Esophagus muscularis mucosa (tissue), 4 donors: Measurements from ENCODE around the gene MAD1L1. TPM values are rescaled to one million over a fixed set of nuclear protein-coding genes. Genes with fewer than 3 reads are reported as not detected.

Experiments
- DNase-seq: peaks from one replicate; pipeline ENCODE4 v3.0.0-alpha.2; 2017; ENCODE audit errors: extremely low spot score
- H3K27ac ChIP-seq, 4 donors: fragments of 200-600 bp; sonication (generic); replicated peaks in 1 of 4; 1 replicate in 3 of 4; 2 replicates in 1 of 4; pipeline ENCODE4 v1.5.1; 2016 to 2019; ENCODE audit warnings: mild to moderate bottlenecking in 1 of 4
- H3K27me3 ChIP-seq, 4 donors: fragments of 200-600 bp; sonication (generic); one replicate each; pipeline versions ENCODE4 v1.5.1 to v1.6.0; 2016 to 2019
- H3K36me3 ChIP-seq, 4 donors: fragments of 200-600 bp; sonication (generic); one replicate each; pipeline ENCODE4 v1.5.1; 2016 to 2019
- H3K4me1 ChIP-seq, 4 donors: fragments of 200-600 bp; sonication (generic); one replicate each; pipeline ENCODE4 v1.5.1; 2016 to 2019
- H3K4me3 ChIP-seq, 4 donors: fragments of 200-600 bp; sonication (generic); 1 replicate in 2 of 4; 2 replicates in 2 of 4; pipeline ENCODE4 v1.5.1; 2016 to 2019; ENCODE audit warnings: mild to moderate bottlenecking in 4 of 4, moderate library complexity in 1 of 4
- H3K9me3 ChIP-seq, 4 donors: fragments of 200-600 bp; sonication (generic); 1 replicate in 3 of 4; 2 replicates in 1 of 4; pipeline ENCODE4 v1.5.1; 2016 to 2019
- EP300 ChIP-seq: sonication (generic); formaldehyde crosslinking; IDR thresholded peaks from one replicate; pipeline ENCODE4 v1.6.1; 2017; ENCODE audit warnings: antibody characterized with exemption
- POLR2A ChIP-seq: fragments of 450-650 bp; IDR thresholded peaks from one replicate; pipeline ENCODE4 v1.6.1; 2017; ENCODE audit warnings: antibody characterized with exemption, moderate library complexity, mild to moderate bottlenecking, low read depth
- POLR2AphosphoS5 ChIP-seq, 2 donors: sonication (generic); formaldehyde crosslinking; IDR thresholded peaks; one replicate each; pipeline ENCODE4 v1.6.1; 2017; ENCODE audit warnings: antibody characterized with exemption in 2 of 2
- WGBS: methylation state at CpG from one replicate; pipeline ENCODE4 v1.1.5; 2018; 5-methylcytosine and 5-hydroxymethylcytosine counted together
- intact Hi-C: fragments of 100-400 bp; cut with DNase I; formaldehyde crosslinking; loops from one replicate; pipeline ENCODE4 v1.15.1; 2023
- total RNA-seq, 4 donors: library from RNA; depleted of rRNA; stranded (reverse); fragments of >200 nt; gene quantifications; one replicate each; pipeline versions ENCODE4 v1.1.0 to v1.2.1, GENCODE V29; 2016
- TF ChIP-seq, protein P1 (sequence below), 3 experiments: fragments of 200-600 bp in 2 of 3; fragments of 450-650 bp in 1 of 3; sonication (generic) in 2 of 3; IDR thresholded peaks; one replicate each; pipeline ENCODE4 v1.5.1; 2017 to 2019; ENCODE audit warnings: antibody characterized with exemption in 3 of 3, mild to moderate bottlenecking in 2 of 3, moderate library complexity in 1 of 3

Gene MAD1L1
- total RNA-seq, 4 donors from 2014 or later: 22.2 to 33.1 (median 29.5) TPM

GRCh38 chr7:1868516-1869165 is 364.1 kb downstream of the MAD1L1 start:
- TF ChIP-seq POLR2A (no peak), EP300 (no peak), POLR2AphosphoS5 (IDR thresholded peaks at IDR 0.05) (no peak)
- TF ChIP-seq, protein P1, sequence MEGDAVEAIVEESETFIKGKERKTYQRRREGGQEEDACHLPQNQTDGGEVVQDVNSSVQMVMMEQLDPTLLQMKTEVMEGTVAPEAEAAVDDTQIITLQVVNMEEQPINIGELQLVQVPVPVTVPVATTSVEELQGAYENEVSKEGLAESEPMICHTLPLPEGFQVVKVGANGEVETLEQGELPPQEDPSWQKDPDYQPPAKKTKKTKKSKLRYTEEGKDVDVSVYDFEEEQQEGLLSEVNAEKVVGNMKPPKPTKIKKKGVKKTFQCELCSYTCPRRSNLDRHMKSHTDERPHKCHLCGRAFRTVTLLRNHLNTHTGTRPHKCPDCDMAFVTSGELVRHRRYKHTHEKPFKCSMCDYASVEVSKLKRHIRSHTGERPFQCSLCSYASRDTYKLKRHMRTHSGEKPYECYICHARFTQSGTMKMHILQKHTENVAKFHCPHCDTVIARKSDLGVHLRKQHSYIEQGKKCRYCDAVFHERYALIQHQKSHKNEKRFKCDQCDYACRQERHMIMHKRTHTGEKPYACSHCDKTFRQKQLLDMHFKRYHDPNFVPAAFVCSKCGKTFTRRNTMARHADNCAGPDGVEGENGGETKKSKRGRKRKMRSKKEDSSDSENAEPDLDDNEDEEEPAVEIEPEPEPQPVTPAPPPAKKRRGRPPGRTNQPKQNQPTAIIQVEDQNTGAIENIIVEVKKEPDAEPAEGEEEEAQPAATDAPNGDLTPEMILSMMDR (IDR thresholded peaks at IDR 0.05): no peak
- no peaks in the 10 kb centered on the region for H3K27me3 ChIP-seq
- intact Hi-C loops: no loop called here
- no peak for DNase-seq
- 95% methylated on average over 12 of the region's 36 CpGs for WGBS
- H3K27ac ChIP-seq: no peak overlapping the region
- no peak overlapping the region for H3K4me3 ChIP-seq
- H3K36me3 ChIP-seq: no peaks in the 10 kb centered on the region
- no peaks in the 10 kb centered on the region for H3K4me1 ChIP-seq
- H3K9me3 ChIP-seq: no peaks in the 10 kb centered on the region

DNA sequence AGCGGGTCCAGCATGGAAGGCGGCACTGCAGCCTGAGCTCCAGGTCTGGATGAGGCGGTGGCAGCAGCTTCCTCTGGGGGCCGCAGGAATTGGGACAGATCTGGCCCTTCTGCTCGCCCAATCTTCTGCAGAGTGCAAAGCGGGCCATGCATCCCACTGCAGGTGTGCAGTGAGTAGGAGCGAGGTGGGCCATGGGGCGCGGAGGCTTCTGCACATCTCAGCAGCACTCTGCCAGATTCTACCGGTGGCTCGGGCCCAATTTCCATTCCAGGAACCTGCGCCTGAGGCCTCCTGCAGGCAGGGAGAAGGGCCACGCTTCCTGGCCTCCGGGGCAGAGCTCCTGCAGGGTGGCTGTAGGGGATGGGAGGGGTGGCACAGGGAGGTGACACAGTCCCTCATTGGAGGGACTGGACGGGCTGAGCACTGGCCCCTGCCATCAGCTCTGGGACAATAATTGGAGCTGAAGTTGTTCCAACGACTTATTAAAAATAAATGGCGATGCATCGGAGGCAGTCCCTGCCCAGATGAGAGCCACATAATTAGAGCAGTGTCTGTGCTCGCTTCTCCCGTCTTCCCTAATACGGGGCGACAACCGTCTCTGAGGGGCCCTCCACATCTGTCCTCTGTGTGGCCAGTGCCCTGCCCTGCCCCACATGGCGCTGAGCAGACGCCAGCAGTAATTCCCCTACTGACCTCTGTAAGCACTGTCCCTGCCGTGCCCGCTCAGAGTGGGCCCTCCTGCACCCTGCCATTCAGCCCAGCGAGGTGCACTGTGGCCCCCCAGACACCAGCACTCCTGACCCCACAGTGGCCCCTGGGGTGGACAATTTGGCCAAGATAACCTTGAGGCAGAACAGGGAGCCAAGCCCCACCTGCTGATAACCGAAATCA is 365.1 kb downstream of the MAD1L1 start:
- no peak for DNase-seq
- H3K27ac ChIP-seq: no peak overlapping the region
- intact Hi-C loops: no loop called here
- no peaks in the 10 kb centered on the region for H3K4me1 ChIP-seq
- 91% methylated on average over 21 of the region's 29 CpGs for WGBS
- no peaks in the 10 kb centered on the region for H3K36me3 ChIP-seq
- no peak overlapping the region for H3K4me3 ChIP-seq
- H3K27me3 ChIP-seq: no peaks in the 10 kb centered on the region
- no peaks in the 10 kb centered on the region for H3K9me3 ChIP-seq
- TF ChIP-seq POLR2AphosphoS5 (IDR thresholded peaks at IDR 0.05) (no peak), EP300 (no peak), POLR2A (no peak)
- TF ChIP-seq, protein P1 (IDR thresholded peaks at IDR 0.05): no peak

DNA sequence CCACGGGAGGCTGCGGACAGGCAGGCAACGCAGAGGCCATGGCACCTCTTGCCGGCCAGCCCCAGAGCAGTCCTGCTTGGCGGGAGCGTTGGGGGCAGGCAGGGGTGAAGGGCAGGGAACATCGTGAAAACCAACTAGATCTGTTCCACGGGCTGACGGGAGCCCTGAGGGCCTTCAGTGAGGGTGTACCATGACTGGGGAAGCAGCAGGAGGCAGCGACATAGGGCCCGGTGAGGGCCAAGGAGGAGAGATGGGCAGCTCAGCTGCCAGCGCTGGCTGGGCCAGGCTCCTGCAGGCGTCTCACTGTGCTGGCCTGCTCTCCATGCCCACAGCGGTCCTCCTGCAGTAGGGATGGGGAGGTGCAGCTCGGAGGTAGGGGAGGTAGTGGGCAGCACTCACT is 366.1 kb downstream of the MAD1L1 start:
- Histone ChIP-seq H3K27me3 (no peaks in the 10 kb centered on the region), H3K36me3 (no peaks in the 10 kb centered on the region), H3K4me3 (no peak overlapping the region), H3K4me1 (no peaks in the 10 kb centered on the region), H3K27ac (no peak overlapping the region), H3K9me3 (no peaks in the 10 kb centered on the region)
- intact Hi-C loops: no loop called here
- TF ChIP-seq POLR2A (no peak), EP300 (no peak), POLR2AphosphoS5 (IDR thresholded peaks at IDR 0.05) (no peak)
- TF ChIP-seq, protein P1 (IDR thresholded peaks at IDR 0.05): no peak
- 88% methylated on average over 12 of the region's 15 CpGs for WGBS
- DNase-seq: no peak

DNA sequence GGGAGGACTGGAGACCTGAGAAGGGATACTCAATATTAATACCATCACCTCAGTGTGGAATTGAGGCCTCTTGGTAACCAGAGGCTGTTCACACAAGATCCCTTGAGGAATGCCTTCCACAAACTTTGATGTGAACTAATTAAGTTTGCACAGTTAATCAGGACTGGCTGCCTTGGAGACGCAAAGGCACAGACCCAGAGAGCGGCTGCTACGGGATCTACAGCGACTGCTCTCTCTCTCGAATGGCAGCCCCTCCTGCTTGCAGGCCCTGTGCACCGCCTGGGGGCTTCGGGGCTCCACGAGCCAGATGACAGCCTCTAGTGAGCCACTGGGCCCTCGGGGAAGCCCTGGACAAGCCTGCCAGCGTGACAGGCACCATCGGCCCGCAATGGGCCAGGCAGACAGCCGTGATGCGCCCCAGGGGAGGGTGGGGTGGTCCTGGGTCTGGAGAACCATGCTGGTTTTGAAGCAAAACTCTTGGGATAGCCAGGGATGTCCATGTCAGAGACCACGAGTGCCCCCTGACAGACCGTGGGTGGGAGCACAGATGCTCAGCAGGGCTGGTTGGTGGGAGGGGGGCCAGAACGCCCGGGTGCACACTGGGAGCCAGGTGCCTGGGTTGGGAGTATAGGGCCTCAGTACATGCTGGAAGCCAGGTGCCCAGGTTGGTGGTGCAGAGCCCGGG is 367.0 kb downstream of the MAD1L1 start:
- H3K36me3 ChIP-seq: no peaks in the 10 kb centered on the region
- no peaks in the 10 kb centered on the region for H3K4me1 ChIP-seq
- WGBS: 83% methylated on average over 10 of the region's 19 CpGs
- no peaks in the 10 kb centered on the region for H3K27me3 ChIP-seq
- no peak for TF ChIP-seq EP300
- TF ChIP-seq POLR2A: no peak
- TF ChIP-seq POLR2AphosphoS5 (IDR thresholded peaks at IDR 0.05): no peak
- TF ChIP-seq, protein P1 (IDR thresholded peaks at IDR 0.05): no peak
- intact Hi-C loops: no loop called here
- no peak for DNase-seq
- no peak overlapping the region for H3K27ac ChIP-seq
- H3K4me3 ChIP-seq: no peak overlapping the region
- no peaks in the 10 kb centered on the region for H3K9me3 ChIP-seq
